ENCODE measurements around the gene TMEM117. TPM values are rescaled to one million over a fixed set of nuclear protein-coding genes. Genes with fewer than 3 reads are reported as not detected.

The TMEM117 gene
- total and polyA plus RNA-seq, 10 of the 15 experiments (the other 5 are each of a cell fraction or from before 2014, with no cell fraction given): 3.1 to 8.2 (median 6.1) TPM

GRCh38 chr12:43942379-43942778 lies 106.5 kb downstream of the TMEM117 start (continued):
- TF ChIP-seq MLLT1 (IDR thresholded peaks at IDR 0.05): no peak

- intact Hi-C loops (cut with micrococcal nuclease; ENCODE audit: unreplicated experiment): no loop called here
- ChIA-PET RAD21 (ENCODE audit: unreplicated experiment) (interaction anchor here (0.6 kb wide), 1 partner anchor 11 kb away, joined by 4 read pairs; no protein-coding TSS in a partner anchor), SMC1A (ENCODE audit: uncharacterized antibody, unreplicated experiment) (no interaction called here), CTCF (interaction anchor here (1.0 kb wide), 1 partner anchor 13 kb away, joined by 3 read pairs; no protein-coding TSS in a partner anchor), POLR2A (interaction anchor here (0.7 kb wide), 1 partner anchor 836 kb away, joined by 6 read pairs; no protein-coding TSS in a partner anchor)
- no peak overlapping the region for H3K9ac ChIP-seq (ENCODE audit: control insufficient read depth, insufficient read depth, low read length)
- BruUV-seq (replicated peaks): no TSS peak
- H3K27ac ChIP-seq (ENCODE audit: control insufficient read depth, insufficient read depth): no peak overlapping the region
- 97% methylated on average over 1 of the region's 1 CpG for WGBS (ENCODE audit: insufficient coverage, insufficient replicate concordance, low lambda C conversion rate, missing lambda C conversion rate)
- no peaks in the 10 kb centered on the region for H3K36me3 ChIP-seq (ENCODE audit: control insufficient read depth in 2 of 2, insufficient read depth in 2 of 2, low read length in 1 of 2)
- H4K20me1 ChIP-seq (ENCODE audit: control insufficient read depth, insufficient read depth): no peaks in the 10 kb centered on the region
- no peaks in the 10 kb centered on the region for H3K79me2 ChIP-seq (ENCODE audit: control insufficient read depth, insufficient read depth, low read length)
- H3K4me1 ChIP-seq (ENCODE audit: control insufficient read depth, insufficient read depth, low read length): no peaks in the 10 kb centered on the region
- in situ Hi-C loops (cut with MboI): no loop called here
- H2AFZ ChIP-seq (ENCODE audit: control insufficient read depth, low read depth, low read length): no peak overlapping the region
- ATAC-seq (no peak), FAIRE-seq (no peak), DNase-seq (ENCODE audit: low read depth, low spot score) (no peak)
- H3K27me3 ChIP-seq (replicated peaks in 1 of 2; ENCODE audit: control insufficient read depth in 2 of 2, insufficient read depth in 2 of 2, low read length in 1 of 2): no peaks in the 10 kb centered on the region
- no peaks in the 10 kb centered on the region for H3K9me3 ChIP-seq (replicated peaks; ENCODE audit: control insufficient read depth, insufficient read depth, low read length)
- H3K4me2 ChIP-seq (ENCODE audit: control insufficient read depth, insufficient read depth): no peak overlapping the region
- H3K4me3 ChIP-seq: no peak overlapping the region
- TF ChIP-seq KDM1A (IDR thresholded peaks at IDR 0.05; ENCODE audit: borderline replicate concordance) (no peak), EZH2 (IDR thresholded peaks at IDR 0.05; ENCODE audit: borderline replicate concordance, control insufficient read depth, low read depth, low read length) (no peak), DPF2 (IDR thresholded peaks at IDR 0.05) (no peak), MAX (IDR thresholded peaks at IDR 0.05; ENCODE audit: low read depth, low read length) (no peak), LARP7 (IDR thresholded peaks at IDR 0.05) (no peak), ZNF217 (IDR thresholded peaks at IDR 0.05) (no peak), NR2C2 (IDR thresholded peaks at IDR 0.05; ENCODE audit: borderline replicate concordance, control insufficient read depth, insufficient read length, low read depth) (no peak), CBFB (IDR thresholded peaks at IDR 0.05; ENCODE audit: low read depth) (no peak)
Measured at GRCh38 chr12:43945983-43946382, 110.1 kb downstream of the TMEM117 start.
